ENCODE data around the gene KRTAP26-1.

DNA sequence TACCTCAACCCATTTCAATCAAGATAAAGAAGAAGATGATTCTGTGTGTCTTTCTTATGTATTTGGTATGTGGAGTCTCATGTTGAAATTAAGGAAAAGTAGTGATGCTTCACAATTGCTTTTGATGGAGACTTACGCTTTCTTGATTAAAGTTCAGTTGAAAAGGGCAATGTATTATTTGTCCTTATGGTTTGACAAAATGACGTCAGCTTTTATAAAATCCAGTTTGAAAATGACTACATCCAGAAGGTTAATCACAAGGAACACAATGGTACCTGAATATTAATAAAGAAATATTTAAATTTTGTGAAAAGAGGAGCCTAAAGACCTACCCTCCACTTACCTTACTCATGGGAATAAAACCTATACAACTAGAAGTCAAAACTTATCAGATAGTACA is 4.4 kb downstream of the KRTAP26-1 start:
- TF ChIP-seq JUNB (IDR thresholded peaks at IDR 0.05; ENCODE audit: unreplicated experiment) (no peak), EZH2 (IDR thresholded peaks at IDR 0.05; ENCODE audit: low read depth, unreplicated experiment) (no peak), POLR2AphosphoS5 (IDR thresholded peaks at IDR 0.05; ENCODE audit: low read depth) (no peak), STAT1 (IDR thresholded peaks at IDR 0.05; ENCODE audit: unreplicated experiment) (no peak), EZH2phosphoT487 (IDR thresholded peaks at IDR 0.05; ENCODE audit: unreplicated experiment) (no peak), CREB1 (CRISPR knock-in tag; IDR thresholded peaks at IDR 0.05; ENCODE audit: low read depth) (no peak), NANOG (IDR thresholded peaks at IDR 0.05; ENCODE audit: borderline replicate concordance) (no peak)
- TF ChIP-seq, protein P1, sequence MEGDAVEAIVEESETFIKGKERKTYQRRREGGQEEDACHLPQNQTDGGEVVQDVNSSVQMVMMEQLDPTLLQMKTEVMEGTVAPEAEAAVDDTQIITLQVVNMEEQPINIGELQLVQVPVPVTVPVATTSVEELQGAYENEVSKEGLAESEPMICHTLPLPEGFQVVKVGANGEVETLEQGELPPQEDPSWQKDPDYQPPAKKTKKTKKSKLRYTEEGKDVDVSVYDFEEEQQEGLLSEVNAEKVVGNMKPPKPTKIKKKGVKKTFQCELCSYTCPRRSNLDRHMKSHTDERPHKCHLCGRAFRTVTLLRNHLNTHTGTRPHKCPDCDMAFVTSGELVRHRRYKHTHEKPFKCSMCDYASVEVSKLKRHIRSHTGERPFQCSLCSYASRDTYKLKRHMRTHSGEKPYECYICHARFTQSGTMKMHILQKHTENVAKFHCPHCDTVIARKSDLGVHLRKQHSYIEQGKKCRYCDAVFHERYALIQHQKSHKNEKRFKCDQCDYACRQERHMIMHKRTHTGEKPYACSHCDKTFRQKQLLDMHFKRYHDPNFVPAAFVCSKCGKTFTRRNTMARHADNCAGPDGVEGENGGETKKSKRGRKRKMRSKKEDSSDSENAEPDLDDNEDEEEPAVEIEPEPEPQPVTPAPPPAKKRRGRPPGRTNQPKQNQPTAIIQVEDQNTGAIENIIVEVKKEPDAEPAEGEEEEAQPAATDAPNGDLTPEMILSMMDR (conservative IDR thresholded peaks at IDR 0.05; ENCODE audit: low read depth in 2 of 2) = no peak
- TF ChIP-seq, protein P2, sequence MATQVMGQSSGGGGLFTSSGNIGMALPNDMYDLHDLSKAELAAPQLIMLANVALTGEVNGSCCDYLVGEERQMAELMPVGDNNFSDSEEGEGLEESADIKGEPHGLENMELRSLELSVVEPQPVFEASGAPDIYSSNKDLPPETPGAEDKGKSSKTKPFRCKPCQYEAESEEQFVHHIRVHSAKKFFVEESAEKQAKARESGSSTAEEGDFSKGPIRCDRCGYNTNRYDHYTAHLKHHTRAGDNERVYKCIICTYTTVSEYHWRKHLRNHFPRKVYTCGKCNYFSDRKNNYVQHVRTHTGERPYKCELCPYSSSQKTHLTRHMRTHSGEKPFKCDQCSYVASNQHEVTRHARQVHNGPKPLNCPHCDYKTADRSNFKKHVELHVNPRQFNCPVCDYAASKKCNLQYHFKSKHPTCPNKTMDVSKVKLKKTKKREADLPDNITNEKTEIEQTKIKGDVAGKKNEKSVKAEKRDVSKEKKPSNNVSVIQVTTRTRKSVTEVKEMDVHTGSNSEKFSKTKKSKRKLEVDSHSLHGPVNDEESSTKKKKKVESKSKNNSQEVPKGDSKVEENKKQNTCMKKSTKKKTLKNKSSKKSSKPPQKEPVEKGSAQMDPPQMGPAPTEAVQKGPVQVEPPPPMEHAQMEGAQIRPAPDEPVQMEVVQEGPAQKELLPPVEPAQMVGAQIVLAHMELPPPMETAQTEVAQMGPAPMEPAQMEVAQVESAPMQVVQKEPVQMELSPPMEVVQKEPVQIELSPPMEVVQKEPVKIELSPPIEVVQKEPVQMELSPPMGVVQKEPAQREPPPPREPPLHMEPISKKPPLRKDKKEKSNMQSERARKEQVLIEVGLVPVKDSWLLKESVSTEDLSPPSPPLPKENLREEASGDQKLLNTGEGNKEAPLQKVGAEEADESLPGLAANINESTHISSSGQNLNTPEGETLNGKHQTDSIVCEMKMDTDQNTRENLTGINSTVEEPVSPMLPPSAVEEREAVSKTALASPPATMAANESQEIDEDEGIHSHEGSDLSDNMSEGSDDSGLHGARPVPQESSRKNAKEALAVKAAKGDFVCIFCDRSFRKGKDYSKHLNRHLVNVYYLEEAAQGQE (IDR thresholded peaks at IDR 0.05; ENCODE audit: unreplicated experiment) = no peak
